SKM-1 (cell line): ENCODE measurements around the gene SLIT3.

ENCODE experiments used
- DNase-seq: peaks from one replicate; lab custom pipeline; 2025; ENCODE audit not compliant: unreplicated experiment; lab: John Stamatoyannopoulos, UW

The SLIT3 gene

GRCh38 chr5:169085636-169086035, 215.3 kb downstream of the SLIT3 start:
- no peak for DNase-seq

GRCh38 chr5:169085212-169085611, 215.7 kb downstream of the SLIT3 start:
- DNase-seq, result no peak

- DNase-seq, result no peak
These were observed 216.2 kb downstream of the SLIT3 start for GRCh38 chr5:169084775-169085174.

GRCh38 chr5:169083394-169084018, 217.4 kb downstream of the SLIT3 start:
- DNase-seq, result no peak

- DNase-seq, result no peak
These were observed 219.8 kb downstream of the SLIT3 start for GRCh38 chr5:169081000-169081724.

- DNase-seq, result no peak
These were observed 220.5 kb downstream of the SLIT3 start for GRCh38 chr5:169080448-169080911.

GRCh38 chr5:169079697-169080096, 221.2 kb downstream of the SLIT3 start:
- DNase-seq, result no peak

GRCh38 chr5:169074839-169075238, 226.1 kb downstream of the SLIT3 start:
- no peak for DNase-seq

- DNase-seq, result no peak
These were observed 228.7 kb downstream of the SLIT3 start for GRCh38 chr5:169072233-169072632.

GRCh38 chr5:169070413-169070812, 230.5 kb downstream of the SLIT3 start:
- DNase-seq, result no peak

GRCh38 chr5:169067751-169068173, 233.2 kb downstream of the SLIT3 start:
- no peak for DNase-seq

GRCh38 chr5:169065400-169065799, 235.5 kb downstream of the SLIT3 start:
- DNase-seq, result no peak

GRCh38 chr5:169064093-169064492, 236.8 kb downstream of the SLIT3 start:
- DNase-seq, result no peak

GRCh38 chr5:169063316-169063953, 237.5 kb downstream of the SLIT3 start:
- no peak for DNase-seq

- no peak for DNase-seq
These were observed 238.2 kb downstream of the SLIT3 start for GRCh38 chr5:169062690-169063089.

GRCh38 chr5:169054506-169054905, 246.4 kb downstream of the SLIT3 start:
- no peak for DNase-seq

- no peak for DNase-seq
These were observed 248.7 kb downstream of the SLIT3 start for GRCh38 chr5:169052207-169052606.

GRCh38 chr5:169051351-169051750, 249.6 kb downstream of the SLIT3 start:
- no peak for DNase-seq

- no peak for DNase-seq
These were observed 250.3 kb downstream of the SLIT3 start for GRCh38 chr5:169050636-169051035.

GRCh38 chr5:169050146-169050571, 250.8 kb downstream of the SLIT3 start:
- DNase-seq, result no peak

- DNase-seq, result no peak
These were observed 251.2 kb downstream of the SLIT3 start for GRCh38 chr5:169049712-169050111.
